Naive B cell (primary cell): Measurements from ENCODE around the gene GREM1. TPM values are rescaled to one million over a fixed set of nuclear protein-coding genes. Genes with fewer than 3 reads are reported as not detected.

ENCODE experiments used
- ATAC-seq, 2 donors: fragments of 150-1000 bp; cut with Tn5 transposase; 2 replicates each; pipeline ENCODE4 v1.10.0; 2021; ENCODE audit warnings: low read depth in 2 of 2, mild to moderate bottlenecking in 2 of 2, moderate library complexity in 2 of 2
- DNase-seq: peaks from one replicate; pipeline ENCODE4 v3.0.0; 2022
- H3K27ac Mint-ChIP-seq, 6 donors: one replicate each; pipeline ENCODE4 v1.8.0; 2020 to 2022; ENCODE audit warnings: mild to moderate bottlenecking in 6 of 6, mixed read lengths in 6 of 6, moderate library complexity in 5 of 6, inconsistent platforms in 2 of 6
- H3K27me3 Mint-ChIP-seq, 3 donors: one replicate each; pipeline ENCODE4 v1.8.0; 2021 to 2022; ENCODE audit warnings: mixed read lengths in 3 of 3, mild to moderate bottlenecking in 1 of 3
- H3K36me3 Mint-ChIP-seq, 2 donors: one replicate each; pipeline ENCODE4 v1.8.0; 2020 to 2022; ENCODE audit warnings: mixed read lengths in 2 of 2, inconsistent platforms in 1 of 2, mild to moderate bottlenecking in 1 of 2
- H3K4me1 Mint-ChIP-seq, 3 donors: one replicate each; pipeline ENCODE4 v1.8.0; 2020 to 2022; ENCODE audit warnings: mixed read lengths in 3 of 3, inconsistent platforms in 1 of 3, mild to moderate bottlenecking in 1 of 3, moderate library complexity in 1 of 3
- H3K4me3 Mint-ChIP-seq, 8 donors: one replicate each; pipeline ENCODE4 v1.8.0; 2020 to 2022; ENCODE audit warnings: mild to moderate bottlenecking in 8 of 8, mixed read lengths in 8 of 8, moderate library complexity in 8 of 8, inconsistent platforms in 2 of 8
- H3K9me3 Mint-ChIP-seq, 7 donors: one replicate each; pipeline ENCODE4 v1.8.0; 2020 to 2022; ENCODE audit warnings: mixed read lengths in 7 of 7, mild to moderate bottlenecking in 5 of 7, inconsistent platforms in 2 of 7, moderate library complexity in 1 of 7
- polyA plus RNA-seq, 6 donors: library from polyadenylated mRNA; unstranded; fragments of 300-500 nt; fragmentation: Illumina TruSeq; gene quantifications; one replicate each; pipeline ENCODE4 v1.2.3, GENCODE V29; 2021; ENCODE audit warnings: low read depth in 6 of 6

GREM1 gene
- polyA plus RNA-seq, 6 donors from 2014 or later, result not detected

DNA sequence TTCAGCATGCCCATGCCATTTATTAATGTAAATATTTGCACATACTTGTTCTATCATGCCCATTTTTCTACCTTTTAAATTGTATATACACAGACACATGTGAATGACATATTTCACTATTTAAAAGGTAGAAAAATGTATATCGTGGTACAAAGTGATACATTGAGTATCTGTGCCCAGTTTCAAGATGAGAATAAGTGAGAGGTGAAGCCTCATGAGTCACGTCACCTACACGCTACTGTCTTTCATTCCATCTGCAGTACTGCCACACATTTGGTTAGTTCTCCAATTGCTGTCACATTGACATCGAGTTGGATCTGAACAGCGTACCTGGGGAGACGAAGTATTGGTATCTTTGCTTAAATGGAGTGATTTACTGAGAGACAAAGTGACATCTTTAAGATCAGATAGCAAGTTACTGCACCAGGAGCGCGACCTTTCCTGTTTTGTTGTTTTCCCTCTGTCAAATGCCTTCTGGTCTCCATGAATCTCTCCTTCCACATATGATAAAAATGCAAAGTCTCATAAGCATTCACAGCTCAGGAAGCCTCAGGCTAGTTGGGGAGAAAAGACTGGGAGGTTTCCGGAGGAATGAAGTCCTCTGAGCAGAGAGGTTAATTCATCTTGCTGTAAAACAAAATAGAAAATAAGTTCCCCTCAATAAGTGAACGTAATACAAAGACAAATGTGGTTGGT, 12.0 kb downstream of the GREM1 start:
- Mint-ChIP-seq H3K4me1 (peaks cover 0 to 4% (median 0%) of the 10 kb centered on the region in 3 donors), H3K27me3 (peaks cover 28 to 61% (median 56%) of the 10 kb centered on the region in 3 donors), H3K9me3 (peaks cover 0 to 25% (median 13%) of the 10 kb centered on the region in 7 donors), H3K27ac (no peak overlapping the region), H3K4me3 (peak overlapping the region in 2 of 8 donors; percentile 20 to 55), H3K36me3 (no peaks in the 10 kb centered on the region)
- no peak for ATAC-seq
- DNase-seq, result no peak

- H3K4me3 Mint-ChIP-seq, result peak overlapping the region in 5 of 8 donors; percentile 10 to 50 (median 33)
- no peaks in the 10 kb centered on the region for H3K36me3 Mint-ChIP-seq
- peaks cover 28 to 71% (median 46%) of the 10 kb centered on the region in 3 donors for H3K27me3 Mint-ChIP-seq
- H3K4me1 Mint-ChIP-seq, result peaks cover 0 to 4% (median 0%) of the 10 kb centered on the region in 3 donors
- no peak overlapping the region for H3K27ac Mint-ChIP-seq
- ATAC-seq (peak; percentile 42 to 58), DNase-seq (no peak)
- H3K9me3 Mint-ChIP-seq, result peaks cover 0 to 16% (median 9%) of the 10 kb centered on the region in 7 donors
These were observed 13.2 kb downstream of the GREM1 start for GRCh38 chr15:32730677-32731654.

- Mint-ChIP-seq H3K9me3 (peaks cover 0 to 7% (median 0%) of the 10 kb centered on the region in 7 donors), H3K4me1 (peaks cover 0 to 4% (median 0%) of the 10 kb centered on the region in 3 donors), H3K27me3 (peaks cover 32 to 63% (median 36%) of the 10 kb centered on the region in 3 donors), H3K27ac (no peak overlapping the region), H3K4me3 (no peak overlapping the region), H3K36me3 (no peaks in the 10 kb centered on the region)
- no peak for ATAC-seq
- DNase-seq, result no peak
These were observed 14.9 kb downstream of the GREM1 start for GRCh38 chr15:32732574-32733157.

GRCh38 chr15:32733281-32733680, 15.5 kb downstream of the GREM1 start:
- no peaks in the 10 kb centered on the region for H3K36me3 Mint-ChIP-seq
- no peak for DNase-seq
- peaks cover 0 to 4% (median 0%) of the 10 kb centered on the region in 3 donors for H3K4me1 Mint-ChIP-seq
- peaks cover 32 to 63% (median 33%) of the 10 kb centered on the region in 3 donors for H3K27me3 Mint-ChIP-seq
- H3K27ac Mint-ChIP-seq, result no peak overlapping the region
- ATAC-seq, result no peak
- H3K9me3 Mint-ChIP-seq, result peaks cover 0 to 4% (median 0%) of the 10 kb centered on the region in 7 donors
- H3K4me3 Mint-ChIP-seq, result no peak overlapping the region

DNA sequence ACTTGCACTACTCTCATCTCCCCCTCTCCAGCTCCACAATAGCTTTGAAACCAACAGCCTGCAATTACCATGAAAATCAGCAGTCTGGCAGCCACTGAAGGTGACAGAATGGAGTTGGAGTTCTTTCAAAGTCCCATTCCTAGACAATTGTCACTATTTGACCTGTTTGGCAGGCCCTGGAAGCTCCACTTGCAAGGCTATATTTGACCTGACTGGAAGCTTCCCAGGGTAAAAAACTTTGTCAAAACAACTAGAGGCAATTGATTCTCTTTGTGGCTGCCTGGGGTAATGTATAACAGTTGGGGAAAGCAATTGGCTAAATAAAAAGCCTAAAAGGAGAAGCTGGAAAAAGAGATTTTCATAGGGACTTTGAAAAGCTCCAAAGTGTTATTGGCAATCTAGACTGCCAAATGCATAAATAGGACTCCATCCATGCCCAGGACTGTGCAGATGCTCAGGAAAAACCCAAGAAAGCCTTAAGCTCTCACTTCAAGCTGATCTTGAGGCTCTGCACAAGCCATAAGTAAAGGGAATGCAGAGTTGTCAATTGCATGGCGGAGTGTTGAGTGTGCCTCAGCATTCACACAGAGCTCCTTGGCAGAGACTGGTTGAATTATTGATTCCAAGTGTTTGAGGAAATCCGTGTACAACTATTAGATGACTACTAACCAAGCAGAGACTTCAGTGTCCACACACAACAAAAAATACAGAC, 18.3 kb downstream of the GREM1 start:
- no peaks in the 10 kb centered on the region for H3K4me1 Mint-ChIP-seq
- no peak overlapping the region for H3K4me3 Mint-ChIP-seq
- H3K27me3 Mint-ChIP-seq, result peaks cover 25 to 46% (median 30%) of the 10 kb centered on the region in 3 donors
- ATAC-seq (no peak), DNase-seq (no peak)
- peaks cover 7 to 19% (median 9%) of the 10 kb centered on the region in 7 donors for H3K9me3 Mint-ChIP-seq
- peaks cover 0 to 10% of the 10 kb centered on the region in 2 donors for H3K36me3 Mint-ChIP-seq
- no peak overlapping the region for H3K27ac Mint-ChIP-seq

GRCh38 chr15:32736701-32737061, 18.9 kb downstream of the GREM1 start:
- no peak overlapping the region for H3K4me3 Mint-ChIP-seq
- peaks cover 7 to 25% (median 9%) of the 10 kb centered on the region in 7 donors for H3K9me3 Mint-ChIP-seq
- H3K27me3 Mint-ChIP-seq, result peaks cover 25 to 41% (median 30%) of the 10 kb centered on the region in 3 donors
- no peak overlapping the region for H3K27ac Mint-ChIP-seq
- no peaks in the 10 kb centered on the region for H3K4me1 Mint-ChIP-seq
- DNase-seq (no peak), ATAC-seq (no peak)
- peaks cover 0 to 10% of the 10 kb centered on the region in 2 donors for H3K36me3 Mint-ChIP-seq

GRCh38 chr15:32737304-32737703, 19.5 kb downstream of the GREM1 start:
- peaks cover 0 to 10% of the 10 kb centered on the region in 2 donors for H3K36me3 Mint-ChIP-seq
- H3K4me3 Mint-ChIP-seq, result no peak overlapping the region
- H3K27ac Mint-ChIP-seq, result peak overlapping the region in 1 of 6 donors; percentile 63
- DNase-seq (no peak), ATAC-seq (no peak)
- H3K4me1 Mint-ChIP-seq, result no peaks in the 10 kb centered on the region
- H3K27me3 Mint-ChIP-seq, result peaks cover 22 to 35% (median 32%) of the 10 kb centered on the region in 3 donors
- H3K9me3 Mint-ChIP-seq, result peaks cover 7 to 31% (median 9%) of the 10 kb centered on the region in 7 donors

DNA sequence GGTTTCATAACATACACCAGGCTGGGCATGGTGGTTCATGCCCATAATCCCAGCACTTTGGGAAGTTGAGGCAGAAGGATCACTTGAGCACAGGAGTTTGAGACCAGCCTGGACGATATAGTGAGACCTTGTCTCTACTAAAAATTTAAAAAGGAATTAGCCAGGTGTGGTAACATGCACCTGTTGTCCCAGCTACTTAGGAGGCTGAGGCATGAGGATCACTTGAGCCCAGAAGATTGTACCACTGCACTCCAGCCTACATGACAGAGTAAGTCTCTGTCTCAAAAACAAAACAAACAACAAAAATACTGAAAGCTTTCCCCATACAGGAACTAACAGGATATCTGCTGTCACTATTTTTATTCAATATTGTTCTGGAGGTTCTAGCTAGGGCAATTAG, 20.9 kb downstream of the GREM1 start:
- H3K4me1 Mint-ChIP-seq, result no peaks in the 10 kb centered on the region
- H3K36me3 Mint-ChIP-seq, result peaks cover 0 to 10% of the 10 kb centered on the region in 2 donors
- H3K27ac Mint-ChIP-seq, result no peak overlapping the region
- ATAC-seq (no peak), DNase-seq (no peak)
- peaks cover 16 to 38% (median 24%) of the 10 kb centered on the region in 3 donors for H3K27me3 Mint-ChIP-seq
- H3K4me3 Mint-ChIP-seq, result no peak overlapping the region
- peaks cover 7 to 35% (median 10%) of the 10 kb centered on the region in 7 donors for H3K9me3 Mint-ChIP-seq

DNA sequence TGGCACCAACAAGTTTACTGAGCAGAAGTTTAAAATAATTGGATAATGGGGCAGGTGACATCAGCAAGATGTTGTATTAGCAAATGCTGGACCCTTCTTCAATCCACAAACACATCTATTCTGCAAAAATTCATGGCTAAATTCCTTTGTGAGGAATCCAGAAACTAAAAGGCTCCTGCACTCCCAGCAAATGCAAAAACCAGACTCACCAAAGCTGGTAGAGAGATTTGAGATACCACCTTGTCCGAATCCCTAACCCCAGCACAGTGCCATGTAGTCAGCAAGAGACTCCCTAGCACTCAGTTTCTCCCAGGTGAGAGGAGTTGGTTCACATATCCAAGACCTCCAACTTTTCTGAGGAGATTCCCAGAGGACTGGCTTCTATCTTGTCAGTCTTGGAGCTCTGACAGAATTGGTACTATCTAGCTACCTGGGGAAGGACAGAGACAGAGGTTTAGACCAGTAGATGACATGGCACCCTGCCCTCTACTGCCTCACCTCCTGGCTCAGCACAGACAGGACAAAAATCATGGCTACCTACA, 21.8 kb downstream of the GREM1 start:
- Mint-ChIP-seq H3K27me3 (peaks cover 13 to 33% (median 19%) of the 10 kb centered on the region in 3 donors), H3K9me3 (peaks cover 7 to 35% (median 10%) of the 10 kb centered on the region in 7 donors), H3K4me1 (no peaks in the 10 kb centered on the region), H3K27ac (no peak overlapping the region), H3K4me3 (no peak overlapping the region), H3K36me3 (peaks cover 0 to 10% of the 10 kb centered on the region in 2 donors)
- DNase-seq (no peak), ATAC-seq (no peak)

DNA sequence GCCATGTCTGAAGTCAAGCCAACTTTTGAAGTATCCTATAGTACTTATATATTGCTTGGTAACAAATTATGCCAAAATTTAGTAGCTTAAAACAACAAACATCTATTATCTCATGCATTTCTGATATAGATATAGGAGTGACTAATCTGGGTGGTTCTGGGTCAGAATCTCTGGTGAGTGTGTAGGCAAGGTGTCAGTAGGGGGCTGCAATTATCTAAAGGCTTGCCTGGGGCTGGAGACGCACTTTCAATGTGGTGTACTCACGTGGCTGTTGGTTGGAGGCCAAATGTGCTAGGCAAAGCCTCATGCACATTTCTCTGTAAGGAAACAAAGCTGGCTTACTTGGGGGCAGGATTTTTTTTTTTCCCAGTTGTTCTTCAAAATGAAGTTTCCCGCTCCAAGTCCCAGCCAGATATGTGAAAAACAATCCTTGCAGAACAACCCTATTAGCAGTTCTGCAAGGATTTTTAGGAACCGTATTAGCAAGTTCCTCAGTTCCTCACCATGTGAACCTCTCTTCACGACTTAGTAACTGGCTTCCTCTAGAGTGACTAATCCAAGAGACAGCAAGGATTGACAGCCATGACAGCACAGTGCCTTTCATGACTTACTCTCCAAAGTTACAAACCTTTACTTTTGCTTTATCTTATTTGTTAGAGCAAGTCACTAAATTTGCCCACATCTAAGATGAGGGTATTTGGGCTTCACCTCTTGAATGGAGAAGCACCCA, 25.8 kb downstream of the GREM1 start:
- ATAC-seq (no peak), DNase-seq (no peak)
- H3K36me3 Mint-ChIP-seq, result peaks cover 0 to 10% of the 10 kb centered on the region in 2 donors
- H3K4me3 Mint-ChIP-seq, result no peak overlapping the region
- H3K27me3 Mint-ChIP-seq, result peaks cover 6 to 36% (median 17%) of the 10 kb centered on the region in 3 donors
- H3K27ac Mint-ChIP-seq, result no peak overlapping the region
- H3K9me3 Mint-ChIP-seq, result peaks cover 7 to 35% (median 10%) of the 10 kb centered on the region in 7 donors
- H3K4me1 Mint-ChIP-seq, result no peaks in the 10 kb centered on the region

- Mint-ChIP-seq H3K27ac (no peak overlapping the region), H3K4me3 (no peak overlapping the region), H3K9me3 (peaks cover 0 to 14% (median 2%) of the 10 kb centered on the region in 7 donors), H3K4me1 (no peaks in the 10 kb centered on the region), H3K27me3 (peaks cover 8 to 27% (median 14%) of the 10 kb centered on the region in 3 donors), H3K36me3 (no peaks in the 10 kb centered on the region)
- no peak for ATAC-seq
- DNase-seq, result no peak
These were observed 28.5 kb downstream of the GREM1 start for GRCh38 chr15:32746116-32746857.
